NCI-H82 treated with DMSO at 0.1 percent for 48 hours (cell line): ENCODE data around the gene SIPA1L2.

Experiments
- DNase-seq: peaks from one replicate; lab custom pipeline; 2025; ENCODE audit not compliant: unreplicated experiment; lab: John Stamatoyannopoulos, UW

SIPA1L2 gene

DNA sequence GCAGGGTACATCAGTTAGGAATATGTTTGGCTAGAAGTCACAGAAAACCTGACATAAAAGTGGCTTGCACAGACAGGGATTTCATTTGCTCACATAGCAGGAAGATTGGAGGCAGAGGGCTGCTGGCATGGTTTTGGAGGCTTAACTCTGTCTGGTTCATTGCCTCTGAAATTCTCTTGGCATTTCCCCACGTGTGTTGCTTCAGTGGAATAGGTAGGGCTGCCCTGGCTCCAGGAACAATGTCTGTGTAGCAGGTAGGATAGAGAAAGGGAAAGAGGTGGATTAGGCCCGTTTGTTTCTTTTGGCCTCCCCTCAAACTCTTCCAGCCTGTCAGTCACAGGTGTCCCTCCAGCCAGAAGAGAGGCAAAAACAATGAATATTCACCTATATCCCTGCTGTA lies 20.5 kb upstream of the SIPA1L2 start:
- DNase-seq, result no peak

GRCh38 chr1:232648316-232648715 lies 18.4 kb upstream of the SIPA1L2 start:
- DNase-seq, result no peak

DNA sequence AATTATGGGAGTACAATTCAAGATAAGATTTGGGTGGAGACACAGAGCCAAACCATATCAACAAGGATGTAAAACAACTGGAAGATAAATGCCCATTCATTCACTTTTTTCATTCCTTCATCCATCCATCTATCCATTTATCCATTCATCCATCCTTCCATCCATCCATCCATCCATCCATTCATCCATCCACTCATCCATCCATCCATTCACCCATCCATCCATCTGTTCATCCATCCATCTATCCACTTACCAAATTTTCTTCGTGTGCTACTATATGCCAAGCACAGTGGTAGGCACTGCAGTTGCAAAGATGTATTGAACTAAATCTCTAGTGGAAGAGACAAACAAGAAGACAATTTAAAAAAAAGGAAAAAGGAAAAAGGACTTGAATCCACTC lies 14.3 kb upstream of the SIPA1L2 start:
- DNase-seq, result no peak

- no peak for DNase-seq
Measured at GRCh38 chr1:232643251-232643650, 13.3 kb upstream of the SIPA1L2 start.

DNA sequence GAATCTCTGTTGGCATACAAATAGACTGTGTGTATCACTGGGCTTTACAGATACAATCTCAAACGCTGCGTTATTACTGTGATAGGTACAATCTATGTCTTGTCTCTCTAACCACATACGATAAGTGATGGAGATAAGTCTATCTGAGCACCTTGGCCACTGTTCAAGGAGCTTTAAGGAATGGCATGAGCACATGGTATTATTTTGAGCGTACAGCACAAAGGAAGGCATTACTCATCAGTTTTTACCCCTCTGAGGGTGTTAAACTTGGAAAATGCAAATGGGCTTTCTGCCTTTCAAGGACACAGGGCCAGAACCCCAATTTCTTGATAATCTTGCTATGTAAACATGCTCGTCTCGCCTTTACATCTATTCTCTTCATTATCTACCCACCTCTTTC lies 11.6 kb upstream of the SIPA1L2 start:
- DNase-seq, result no peak

- no peak for DNase-seq
Measured at GRCh38 chr1:232636799-232637198, 6.9 kb upstream of the SIPA1L2 start.

GRCh38 chr1:232635778-232636356 lies 5.9 kb upstream of the SIPA1L2 start:
- DNase-seq, result peak; percentile 52

DNA sequence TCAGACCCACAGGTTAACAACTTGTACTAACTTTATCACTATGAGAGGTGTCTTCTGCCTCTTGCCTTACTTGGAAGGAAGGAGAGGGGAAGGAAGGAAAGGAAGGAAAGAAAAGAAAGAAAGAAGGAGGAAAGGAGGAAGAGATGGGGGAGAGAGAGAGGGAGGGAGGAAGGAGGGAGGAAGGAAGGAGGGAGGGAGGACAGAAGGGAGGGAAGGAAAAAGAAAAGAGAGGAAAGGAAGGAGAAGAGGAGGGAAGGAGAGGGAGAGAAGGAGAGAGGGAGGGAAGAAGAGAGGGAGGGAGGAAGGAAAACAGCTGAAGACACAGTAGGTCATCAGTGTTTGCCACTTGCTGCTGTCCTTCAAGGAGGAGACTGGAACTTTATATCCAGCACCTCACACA lies 5.3 kb upstream of the SIPA1L2 start:
- DNase-seq, result no peak

DNA sequence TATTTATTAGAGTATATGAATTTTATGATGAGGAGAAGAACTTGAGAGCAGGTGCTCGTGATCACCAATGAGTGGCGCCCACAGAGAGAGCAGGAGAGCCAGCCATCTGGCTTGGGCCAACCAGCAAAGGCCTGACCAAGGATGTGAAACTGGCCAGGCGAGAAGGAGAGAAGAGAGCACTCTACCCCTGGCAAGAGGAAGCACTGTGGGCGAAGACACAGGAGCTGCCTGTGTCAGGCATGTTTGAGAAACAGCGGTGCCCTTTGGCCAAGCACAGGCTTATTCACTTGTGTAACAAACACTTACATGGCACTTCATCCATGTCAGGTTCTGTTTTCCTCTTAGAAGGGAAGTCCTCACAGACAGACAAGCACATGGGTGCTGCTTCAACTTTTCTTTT lies 4.2 kb upstream of the SIPA1L2 start:
- no peak for DNase-seq

DNA sequence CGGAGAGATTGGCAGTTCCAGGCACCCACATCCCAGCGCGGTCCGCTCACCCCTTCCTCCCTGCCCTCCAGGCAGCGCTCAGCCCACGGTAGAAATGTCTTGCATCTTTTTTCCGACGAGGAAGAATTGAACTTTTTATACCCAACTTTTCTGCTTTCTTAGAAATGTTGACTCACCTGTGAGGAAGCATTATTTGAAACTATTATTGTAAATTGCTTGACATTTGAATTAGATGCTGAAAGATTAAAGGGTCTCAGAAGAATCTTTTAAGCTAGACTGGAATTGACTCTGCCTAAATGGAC lies 912 bp upstream of the SIPA1L2 start:
- no peak for DNase-seq

- DNase-seq, result no peak
Measured at GRCh38 chr1:232629250-232630046, 485 bp downstream of the SIPA1L2 start.

GRCh38 chr1:232628335-232629249 lies 1.3 kb downstream of the SIPA1L2 start:
- no peak for DNase-seq

- DNase-seq, result peak; percentile 48
Measured at GRCh38 chr1:232627645-232628334, 2.1 kb downstream of the SIPA1L2 start.

DNA sequence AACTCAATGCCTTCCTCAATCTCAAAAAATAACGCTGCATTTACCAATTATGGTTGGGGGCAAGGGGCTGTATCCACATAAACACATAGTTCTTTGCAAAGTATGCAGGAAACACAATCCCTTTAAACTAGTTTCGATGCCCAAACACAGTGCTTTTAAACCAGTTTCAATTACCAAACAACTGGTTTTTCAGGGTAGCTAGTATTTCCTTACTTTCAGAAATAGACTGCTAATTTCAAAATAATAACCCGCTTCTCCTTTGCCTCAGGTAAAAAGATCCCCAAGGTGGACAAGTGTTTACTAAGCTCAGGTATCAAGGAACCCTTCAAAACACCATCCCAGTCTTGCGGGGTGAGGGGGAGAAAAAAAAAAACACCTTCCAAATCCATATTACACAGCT lies 2.8 kb downstream of the SIPA1L2 start:
- DNase-seq, result no peak

DNA sequence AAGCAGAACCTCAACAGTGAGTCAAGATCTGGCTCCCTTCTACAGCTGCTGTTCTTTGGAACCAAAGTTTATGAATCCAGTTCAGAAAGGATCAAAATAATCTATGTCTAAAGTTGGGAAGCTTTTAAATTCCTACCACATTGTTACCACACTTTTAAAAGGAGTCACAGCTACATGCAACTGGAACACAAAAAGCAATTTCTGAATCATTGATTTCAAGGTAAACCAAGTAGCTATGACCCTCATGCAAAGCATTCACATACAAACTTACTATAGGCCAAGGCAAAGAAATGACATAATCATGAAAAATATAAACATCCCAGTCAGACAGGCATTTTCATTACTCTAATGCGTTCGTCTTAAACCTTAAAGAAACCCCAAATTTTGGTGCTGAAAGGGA lies 3.5 kb downstream of the SIPA1L2 start:
- DNase-seq, result no peak

DNA sequence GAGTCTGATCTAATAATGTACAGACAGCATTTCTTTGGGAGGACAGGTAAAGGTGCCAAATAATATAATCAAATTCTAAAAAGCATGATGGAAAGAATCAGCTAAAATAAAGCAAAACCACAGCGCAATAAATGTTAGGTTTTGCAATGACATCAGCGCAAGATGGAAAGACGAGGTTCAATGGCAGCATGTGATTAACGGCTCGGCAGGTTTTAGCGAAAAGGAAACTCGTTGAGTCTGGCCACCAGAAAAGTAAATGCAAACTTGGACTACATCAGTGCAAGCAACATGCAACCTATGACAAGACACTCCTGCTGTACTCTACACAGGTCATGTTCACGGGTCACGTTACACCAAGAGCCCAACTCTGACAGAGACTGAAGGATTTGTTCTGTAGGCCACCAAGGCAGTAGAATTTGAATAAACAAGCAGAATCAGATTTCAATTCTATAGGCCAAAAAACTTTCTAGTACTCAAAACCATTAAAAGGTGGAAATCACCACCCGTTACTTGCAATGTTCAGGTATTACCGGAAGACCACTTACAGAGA lies 4.5 kb downstream of the SIPA1L2 start:
- no peak for DNase-seq

GRCh38 chr1:232624546-232625281 lies 5.2 kb downstream of the SIPA1L2 start:
- no peak for DNase-seq

GRCh38 chr1:232622981-232623380 lies 7.0 kb downstream of the SIPA1L2 start:
- no peak for DNase-seq

DNA sequence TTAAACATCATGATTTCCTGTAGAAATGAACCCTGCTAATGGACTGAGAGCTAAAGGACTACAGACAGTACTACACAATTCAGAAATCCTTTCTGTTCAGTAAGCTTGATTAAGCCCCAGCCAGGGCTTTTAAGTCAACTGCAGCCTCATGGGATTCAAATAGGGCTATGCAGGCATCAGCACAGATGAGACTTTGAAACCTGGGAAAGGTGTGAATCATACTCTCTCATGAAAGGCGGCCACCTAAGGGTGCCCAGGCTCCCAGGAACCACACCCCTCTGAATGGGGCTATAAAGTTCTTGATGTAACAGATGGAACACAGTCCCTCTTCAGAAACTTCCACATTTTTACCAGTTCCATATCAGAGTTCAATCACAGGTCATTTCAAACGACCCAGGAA lies 7.6 kb downstream of the SIPA1L2 start:
- no peak for DNase-seq

GRCh38 chr1:232621050-232621449 lies 8.9 kb downstream of the SIPA1L2 start:
- DNase-seq, result no peak
